Activated B cell treated with CpG ODN at 0.5 μM for 24 hours (primary cell): ENCODE measurements around the gene TBC1D2B. TPM values are rescaled to one million over a fixed set of nuclear protein-coding genes. Genes with fewer than 3 reads are reported as not detected.
A peak's percentile ranks its signal among the peaks of the same experiment; 100 is the strongest.

Experiments
- ATAC-seq: fragments of 200-7000 bp; cut with Tn5 transposase; one replicate; pipeline ENCODE4 v1.10.0; 2021; ENCODE audit warnings: low read depth, mild to moderate bottlenecking, moderate library complexity
- CTCF ChIA-PET: fragments of 350-600 bp; sonication (Branson Sonifier 250); formaldehyde crosslinking; loops from one replicate; lab custom pipeline; 2021; ENCODE audit warnings: antibody characterized with exemption; lab: Charles Lee
- POLR2A ChIA-PET: fragments of 350-600 bp; sonication (Branson Sonifier 250); formaldehyde crosslinking; loops from one replicate; lab custom pipeline; 2021; ENCODE audit warnings: antibody characterized with exemption; lab: Charles Lee
- DNase-seq: peaks from one replicate; pipeline ENCODE4 v3.0.0; 2022
- H3K27ac Mint-ChIP-seq: one replicate; pipeline ENCODE4 v1.8.0; 2020; ENCODE audit warnings: mixed read lengths
- H3K27me3 Mint-ChIP-seq: one replicate; pipeline ENCODE4 v1.8.0; 2021; ENCODE audit warnings: mixed read lengths
- H3K36me3 Mint-ChIP-seq: one replicate; pipeline ENCODE4 v1.8.0; 2021; ENCODE audit warnings: low read depth, mixed read lengths
- H3K4me1 Mint-ChIP-seq: one replicate; pipeline ENCODE4 v1.8.0; 2021; ENCODE audit warnings: mixed read lengths
- H3K4me3 Mint-ChIP-seq: one replicate; pipeline ENCODE4 v1.8.0; 2020; ENCODE audit warnings: mild to moderate bottlenecking, mixed read lengths
- H3K9me3 Mint-ChIP-seq: one replicate; pipeline ENCODE4 v1.8.0; 2020; ENCODE audit warnings: mixed read lengths
- intact Hi-C: fragments of 100-400 bp; cut with micrococcal nuclease; formaldehyde crosslinking; loops from one replicate; pipeline ENCODE4 v1.15.1; 2024
- total RNA-seq: library from RNA; stranded (reverse); gene quantifications from 2 replicates; pipeline ENCODE4 v1.2.3, GENCODE V29; 2022
- TF ChIP-seq, protein P1 (sequence below): fragments of 200-600 bp; IDR thresholded peaks from one replicate; pipeline ENCODE4 v1.8.0; 2022; ENCODE audit warnings: antibody characterized with exemption, mild to moderate bottlenecking

The TBC1D2B gene
- total RNA-seq, 1 donor from 2014 or later: 13.7 TPM

DNA sequence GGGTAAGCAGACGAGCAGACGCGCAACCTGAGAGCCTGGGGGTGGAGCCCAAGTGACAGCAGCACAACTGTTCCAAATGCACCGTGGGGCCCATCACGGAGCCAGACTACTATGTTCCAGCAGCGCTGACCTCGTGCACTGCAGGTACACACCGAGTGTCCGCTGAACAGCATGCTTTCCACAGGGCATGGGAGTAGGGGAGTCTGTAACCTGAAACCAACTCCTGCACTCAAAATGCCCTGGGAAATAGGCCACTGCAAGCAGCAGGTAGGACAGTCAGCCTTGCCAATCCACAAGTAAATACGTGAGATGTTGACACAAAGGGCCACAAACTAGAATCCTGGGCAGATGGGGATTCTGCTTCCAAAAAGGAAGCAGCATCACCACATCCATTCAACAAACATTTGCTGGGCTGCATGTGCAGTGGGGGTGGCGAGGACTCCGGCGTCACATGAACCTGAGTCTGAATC lies 73.9 kb downstream of the TBC1D2B start:
- Mint-ChIP-seq H3K9me3 (no peaks in the 10 kb centered on the region), H3K27ac (no peak overlapping the region), H3K27me3 (no peaks in the 10 kb centered on the region), H3K4me1 (peaks cover 7% of the 10 kb centered on the region), H3K36me3 (peaks cover 63% of the 10 kb centered on the region), H3K4me3 (no peak overlapping the region)
- POLR2A ChIA-PET: no interaction called here
- TF ChIP-seq, protein P1, sequence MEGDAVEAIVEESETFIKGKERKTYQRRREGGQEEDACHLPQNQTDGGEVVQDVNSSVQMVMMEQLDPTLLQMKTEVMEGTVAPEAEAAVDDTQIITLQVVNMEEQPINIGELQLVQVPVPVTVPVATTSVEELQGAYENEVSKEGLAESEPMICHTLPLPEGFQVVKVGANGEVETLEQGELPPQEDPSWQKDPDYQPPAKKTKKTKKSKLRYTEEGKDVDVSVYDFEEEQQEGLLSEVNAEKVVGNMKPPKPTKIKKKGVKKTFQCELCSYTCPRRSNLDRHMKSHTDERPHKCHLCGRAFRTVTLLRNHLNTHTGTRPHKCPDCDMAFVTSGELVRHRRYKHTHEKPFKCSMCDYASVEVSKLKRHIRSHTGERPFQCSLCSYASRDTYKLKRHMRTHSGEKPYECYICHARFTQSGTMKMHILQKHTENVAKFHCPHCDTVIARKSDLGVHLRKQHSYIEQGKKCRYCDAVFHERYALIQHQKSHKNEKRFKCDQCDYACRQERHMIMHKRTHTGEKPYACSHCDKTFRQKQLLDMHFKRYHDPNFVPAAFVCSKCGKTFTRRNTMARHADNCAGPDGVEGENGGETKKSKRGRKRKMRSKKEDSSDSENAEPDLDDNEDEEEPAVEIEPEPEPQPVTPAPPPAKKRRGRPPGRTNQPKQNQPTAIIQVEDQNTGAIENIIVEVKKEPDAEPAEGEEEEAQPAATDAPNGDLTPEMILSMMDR: no peak
- DNase-seq (no peak), ATAC-seq (no peak)
- intact Hi-C loops: no loop called here
- CTCF ChIA-PET: no interaction called here

DNA sequence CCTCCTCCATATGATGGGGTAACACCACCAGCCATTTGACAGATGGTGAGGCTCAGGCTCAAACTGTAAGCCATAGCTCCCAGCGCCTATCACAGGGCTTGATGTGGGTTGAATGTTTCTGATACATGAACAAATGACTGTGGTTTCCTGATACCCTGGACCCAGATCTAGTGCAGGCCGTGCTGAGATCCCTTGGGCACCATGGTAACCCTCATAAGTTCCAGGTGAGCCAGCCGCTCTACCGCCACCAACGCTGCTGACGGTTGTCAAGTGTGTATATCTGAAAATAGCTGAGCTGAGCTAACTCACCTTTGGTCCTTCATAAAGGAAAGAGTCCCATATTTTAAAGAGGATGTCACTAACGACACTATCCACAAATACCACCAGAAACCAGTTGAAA lies 74.5 kb downstream of the TBC1D2B start:
- H3K4me1 Mint-ChIP-seq: peaks cover 7% of the 10 kb centered on the region
- TF ChIP-seq, protein P1: no peak
- no peak for ATAC-seq
- CTCF ChIA-PET: interaction anchor here (0.8 kb wide), 1 partner anchor 106 kb away, joined by 3 read pairs; no protein-coding TSS in a partner anchor
- H3K4me3 Mint-ChIP-seq: no peak overlapping the region
- peaks cover 61% of the 10 kb centered on the region for H3K36me3 Mint-ChIP-seq
- H3K27ac Mint-ChIP-seq: no peak overlapping the region
- POLR2A ChIA-PET: no interaction called here
- no peak for DNase-seq
- intact Hi-C loops: no loop called here
- no peaks in the 10 kb centered on the region for H3K27me3 Mint-ChIP-seq
- H3K9me3 Mint-ChIP-seq: no peaks in the 10 kb centered on the region

DNA sequence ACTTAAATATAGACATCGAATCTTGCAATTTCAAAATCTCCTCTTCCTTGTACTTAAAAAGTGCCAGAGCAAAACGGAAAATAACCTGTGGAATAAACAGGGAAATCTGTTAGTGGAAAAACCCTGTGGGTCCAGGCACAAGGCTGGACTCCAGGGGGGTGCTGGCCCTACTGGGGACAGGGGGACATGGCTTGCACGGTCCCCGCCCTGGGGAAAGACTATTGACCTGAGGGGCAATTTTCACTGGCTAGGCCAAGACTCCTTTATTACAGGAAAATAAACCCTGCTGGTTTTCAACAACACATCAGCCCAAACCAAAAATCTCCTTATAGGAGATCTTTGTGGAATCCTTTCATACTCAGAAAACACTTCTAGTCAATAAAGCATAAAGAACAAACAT lies 75.9 kb downstream of the TBC1D2B start:
- ChIA-PET POLR2A (interaction anchor here (2.4 kb wide), 1 partner anchor 107 kb away, joined by 11 read pairs; no protein-coding TSS in a partner anchor), CTCF (interaction anchor here (1.4 kb wide), 1 partner anchor 72 kb away, joined by 3 read pairs; no protein-coding TSS in a partner anchor)
- H3K36me3 Mint-ChIP-seq: peaks cover 56% of the 10 kb centered on the region
- H3K27ac Mint-ChIP-seq: no peak overlapping the region
- H3K9me3 Mint-ChIP-seq: no peaks in the 10 kb centered on the region
- no peak overlapping the region for H3K4me3 Mint-ChIP-seq
- no peaks in the 10 kb centered on the region for H3K27me3 Mint-ChIP-seq
- TF ChIP-seq, protein P1: no peak
- intact Hi-C loops: loop anchor here (2.0 kb wide), 1 partner anchor 239 kb away; no protein-coding TSS in a partner anchor
- H3K4me1 Mint-ChIP-seq: peaks cover 7% of the 10 kb centered on the region
- no peak for ATAC-seq
- no peak for DNase-seq

DNA sequence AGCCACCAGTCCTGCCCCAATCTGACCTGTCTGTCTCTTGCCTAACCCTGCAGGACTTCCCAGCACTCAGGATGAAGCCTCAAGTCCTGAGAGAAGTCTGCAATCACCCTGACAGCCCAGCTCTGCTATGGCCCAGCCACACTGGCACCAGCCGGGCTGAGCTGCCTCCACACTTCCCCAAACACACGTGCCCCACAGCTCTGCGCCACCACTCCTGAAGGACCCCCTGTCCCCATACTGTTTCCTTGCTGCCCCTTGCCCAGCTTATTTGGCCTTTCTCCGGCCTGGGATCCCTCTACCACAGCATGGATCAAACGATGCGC lies 76.6 kb downstream of the TBC1D2B start:
- no peak for DNase-seq
- no peak for ATAC-seq
- Mint-ChIP-seq H3K36me3 (peaks cover 51% of the 10 kb centered on the region), H3K4me1 (peaks cover 7% of the 10 kb centered on the region), H3K27me3 (no peaks in the 10 kb centered on the region), H3K9me3 (no peaks in the 10 kb centered on the region), H3K27ac (no peak overlapping the region), H3K4me3 (no peak overlapping the region)
- ChIA-PET POLR2A (interaction anchor here (2.4 kb wide), 1 partner anchor 108 kb away, joined by 11 read pairs; no protein-coding TSS in a partner anchor), CTCF (interaction anchor here (0.9 to 3.1 kb wide), 6 partner anchors 18 to 195 kb away, joined by 3 to 39 read pairs (median 3); no protein-coding TSS in a partner anchor)
- intact Hi-C loops: loop anchor here (1.0 to 2.0 kb wide), 2 partner anchors 107 to 240 kb away; no protein-coding TSS in a partner anchor
- TF ChIP-seq, protein P1: no peak

DNA sequence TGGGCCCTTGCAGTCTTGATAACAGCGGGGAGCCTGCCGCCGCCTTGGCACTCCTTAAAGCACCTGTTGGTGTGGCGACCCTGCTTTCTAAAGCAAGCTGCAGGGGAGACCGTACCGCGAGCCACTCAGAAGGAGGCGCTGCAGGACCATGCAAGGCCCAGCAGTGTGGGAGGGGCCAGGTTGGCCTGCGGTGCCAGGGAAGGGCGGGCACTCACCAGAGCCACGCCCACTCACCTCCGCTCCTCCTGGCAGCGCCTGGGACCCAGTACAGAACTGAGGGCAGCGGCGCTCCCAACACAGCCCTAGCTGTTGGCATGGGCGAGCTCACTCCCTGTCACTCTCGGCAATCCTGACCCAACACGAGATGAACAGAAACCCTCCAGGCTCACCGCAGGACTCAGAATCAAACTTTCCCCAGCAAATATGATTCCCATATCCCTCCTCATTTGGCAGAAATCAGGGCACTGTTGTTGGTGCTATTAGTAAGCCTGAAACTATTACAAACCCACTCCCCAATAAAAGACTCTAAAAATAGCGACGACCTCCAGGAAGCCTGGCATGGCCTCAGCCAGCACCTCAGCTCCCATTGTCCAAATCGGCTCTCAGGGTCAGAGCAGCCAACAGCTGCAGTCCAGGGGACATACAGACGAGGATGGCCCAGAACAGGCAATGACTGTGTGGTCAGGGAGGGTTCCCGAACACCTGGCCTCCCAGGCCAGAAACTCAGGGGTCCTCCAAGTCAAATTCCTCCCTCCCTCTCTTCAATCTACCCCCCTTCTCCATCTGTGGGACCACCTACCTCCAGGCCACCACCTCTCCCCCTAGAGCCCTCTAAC lies 77.2 kb downstream of the TBC1D2B start:
- TF ChIP-seq, protein P1: no peak
- CTCF ChIA-PET: interaction anchor here (0.6 to 3.1 kb wide), 10 partner anchors 19 to 240 kb away, joined by 3 to 39 read pairs (median 3); no protein-coding TSS in a partner anchor
- DNase-seq: peak; percentile 60
- peak; percentile 97 for ATAC-seq
- intact Hi-C loops: loop anchor here (1.0 to 2.0 kb wide), 2 partner anchors 108 to 240 kb away; no protein-coding TSS in a partner anchor
- H3K4me3 Mint-ChIP-seq: no peak overlapping the region
- H3K36me3 Mint-ChIP-seq: peaks cover 48% of the 10 kb centered on the region
- peaks cover 8% of the 10 kb centered on the region for H3K4me1 Mint-ChIP-seq
- H3K27me3 Mint-ChIP-seq: no peaks in the 10 kb centered on the region
- H3K9me3 Mint-ChIP-seq: no peaks in the 10 kb centered on the region
- POLR2A ChIA-PET: interaction anchor here (2.4 kb wide), 1 partner anchor 109 kb away, joined by 11 read pairs; no protein-coding TSS in a partner anchor
- H3K27ac Mint-ChIP-seq: no peak overlapping the region
